ENCODE data around the gene NUTM2F.

- no peak for TF ChIP-seq LEF1 (IDR thresholded peaks at IDR 0.05)
- TF ChIP-seq ZNF224 (CRISPR knock-in tag; IDR thresholded peaks at IDR 0.05): no peak
- TF ChIP-seq ZNF431 (CRISPR knock-in tag; IDR thresholded peaks at IDR 0.05): no peak
- no peak for TF ChIP-seq CTCF (IDR thresholded peaks at IDR 0.05 in 2 of 3, conservative IDR thresholded peaks at IDR 0.05 in 1 of 3; ENCODE audit: insufficient read depth in 2 of 3, low read depth in 1 of 3, low read length in 3 of 3)
- TF ChIP-seq CHD1 (IDR thresholded peaks at IDR 0.05; ENCODE audit: low read length): no peak
- TF ChIP-seq HMGN3 (IDR thresholded peaks at IDR 0.05; ENCODE audit: borderline replicate concordance, extremely low read depth, insufficient read length, low read depth, low read length): no peak
- no peak for TF ChIP-seq L3MBTL2 (IDR thresholded peaks at IDR 0.05)
- no peak for TF ChIP-seq KDM4B (IDR thresholded peaks at IDR 0.05; ENCODE audit: borderline replicate concordance in 2 of 2, low read depth in 1 of 2)
- no peak for TF ChIP-seq EP300 (IDR thresholded peaks at IDR 0.05; ENCODE audit: low read length)
- TF ChIP-seq SRSF3 (IDR thresholded peaks at IDR 0.05; ENCODE audit: insufficient read depth, low read length): no peak
Observed at GRCh38 chr9:94302426-94302825, 26.0 kb downstream of the NUTM2F start.
